Ovary (tissue), 10 donors: ENCODE measurements around the gene POLE3. TPM values are rescaled to one million over a fixed set of nuclear protein-coding genes. Genes with fewer than 3 reads are reported as not detected.
A peak's percentile ranks its signal among the peaks of the same experiment; 100 is the strongest.

Experiments
- DNase-seq, 5 donors: peaks; one replicate each; pipeline ENCODE4 v3.0.0-alpha.2; 2019 to 2020
- H3K27ac ChIP-seq, 2 donors: fragments of 200-600 bp; one replicate each; pipeline versions ENCODE4 v1.5.1 to v1.8.0; 2019 to 2022
- H3K27me3 ChIP-seq: fragments of 200-600 bp; one replicate; pipeline ENCODE4 v1.8.0; 2022
- H3K36me3 ChIP-seq: fragments of 200-600 bp; sonication (generic); one replicate; pipeline ENCODE4 v1.5.1; 2019
- H3K4me1 ChIP-seq: one replicate; pipeline ENCODE4 v1.8.1; 2013; ENCODE audit warnings: mild to moderate bottlenecking, moderate library complexity; ENCODE audit not compliant: insufficient read depth
- H3K4me3 ChIP-seq: fragments of 200-600 bp; sonication (generic); one replicate; pipeline ENCODE4 v1.5.1; 2017
- H3K9me3 ChIP-seq, 2 donors: fragments of 200-600 bp in 1 of 2; sonication (generic) in 1 of 2; one replicate each; pipeline versions ENCODE4 v1.5.1 to v1.8.1; 2013 to 2019; ENCODE audit warnings: mild to moderate bottlenecking in 1 of 2, moderate library complexity in 1 of 2
- CTCF ChIP-seq, 3 donors: fragments of 450-650 bp in 2 of 3; fragments of 200-600 bp in 1 of 3; IDR thresholded peaks; one replicate each; pipeline versions ENCODE4 v1.5.1 to v1.8.0; 2016 to 2022; ENCODE audit warnings: antibody characterized with exemption in 3 of 3, mild to moderate bottlenecking in 1 of 3
- EP300 ChIP-seq: sonication (generic); formaldehyde crosslinking; IDR thresholded peaks from one replicate; pipeline ENCODE4 v1.6.1; 2017; ENCODE audit warnings: antibody characterized with exemption
- POLR2A ChIP-seq: fragments of 450-650 bp; IDR thresholded peaks from one replicate; pipeline ENCODE4 v1.6.1; 2017; ENCODE audit warnings: antibody characterized with exemption, mild to moderate bottlenecking, moderate library complexity
- WGBS, 3 donors: extraction: QIAGEN DNeasy Blood & Tissue Kit in 1 of 3; methylation state at CpG; one replicate each; pipeline versions ENCODE4 v1.1.5 to v1.1.7; 2013 to 2017; 5-methylcytosine and 5-hydroxymethylcytosine counted together
- intact Hi-C, 4 donors: fragments of 100-400 bp; cut with DNase I; formaldehyde crosslinking; loops; one replicate each; pipeline versions ENCODE4 v1.11.0 to v1.15.1; 2022 to 2023
- long read RNA-seq, 3 donors: library from polyadenylated mRNA in 2 of 3; unstranded in 2 of 3; transcript quantifications; one replicate each; pipeline ENCODE4 v2.0.0 and lab custom pipeline, GENCODE V29; 2021 to 2026
- polyA plus RNA-seq, 2 donors: library from polyadenylated mRNA; stranded (reverse); fragments of 200-250 nt in 1 of 2; fragments of 350-450 nt in 1 of 2; fragmentation: Illumina TruSeq in 1 of 2; extraction: RNeasy Lipid Tissue Mini Kit (QIAGEN cat#74804) in 1 of 2; gene quantifications; one replicate each; pipeline ENCODE4 v1.2.3, GENCODE V29; 2013 to 2014
- total RNA-seq, 7 donors: library from RNA; depleted of rRNA in 2 of 7; stranded (reverse); fragments of >200 nt in 2 of 7; fragmentation: NEBNext Ultra II Directional in 3 of 7; extraction: Animal tissue kit (Norgen Biotek cat#: 25700) in 3 of 7; gene quantifications; one replicate each; pipeline versions ENCODE4 v1.1.0 to v1.2.4, GENCODE V29; 2016 to 2023
- donor health status: DM: no; HTN: no; CAD: no; lungs with moderate emphysema.
- donor health status: DM: no; HTN: no; CAD: no.
- donor health status: Bipolar disorder and iron deficiency.
- donor health status: DM: yes; HTN: yes; CAD: no.
- donor health status: DM: no; HTN: no; CAD: no.
- donor health status: DM: yes; HTN: yes; CAD: no.

Gene POLE3
- 10 to 100 TPM; 12.3 to 27.5 (median 24.2) TPM for total RNA-seq
- polyA plus RNA-seq = 10 to 100 TPM; 28.2 to 53.6 TPM
- long read RNA-seq, donor 1, transcript POLE3-203 (3 exons, 455 nt) = minor isoform, 9 of 90 reads
- long read RNA-seq, donor 1, transcript POLE3-201 (4 exons, 2,109 nt) = major isoform, 75 of 90 reads
- long read RNA-seq, donor 1, partial matches to known transcripts = 0 of 90 reads
- long read RNA-seq, donor 1, other reads (novel, unspliced or antisense) = 5 of 90 reads
- long read RNA-seq, donor 2, transcript POLE3-201 (4 exons, 2,109 nt) = major isoform, 46 of 50 reads
- long read RNA-seq, donor 2, partial matches to known transcripts = 0 of 50 reads
- long read RNA-seq, donor 2, other reads (novel, unspliced or antisense) = 0 of 50 reads
- long read RNA-seq, donor 3, transcript POLE3-201 (4 exons, 2,109 nt) = major isoform, 52 of 57 reads
- long read RNA-seq, donor 3, partial matches to known transcripts = 1 of 57 reads
- long read RNA-seq, donor 3, other reads (novel, unspliced or antisense) = 1 of 57 reads

DNA sequence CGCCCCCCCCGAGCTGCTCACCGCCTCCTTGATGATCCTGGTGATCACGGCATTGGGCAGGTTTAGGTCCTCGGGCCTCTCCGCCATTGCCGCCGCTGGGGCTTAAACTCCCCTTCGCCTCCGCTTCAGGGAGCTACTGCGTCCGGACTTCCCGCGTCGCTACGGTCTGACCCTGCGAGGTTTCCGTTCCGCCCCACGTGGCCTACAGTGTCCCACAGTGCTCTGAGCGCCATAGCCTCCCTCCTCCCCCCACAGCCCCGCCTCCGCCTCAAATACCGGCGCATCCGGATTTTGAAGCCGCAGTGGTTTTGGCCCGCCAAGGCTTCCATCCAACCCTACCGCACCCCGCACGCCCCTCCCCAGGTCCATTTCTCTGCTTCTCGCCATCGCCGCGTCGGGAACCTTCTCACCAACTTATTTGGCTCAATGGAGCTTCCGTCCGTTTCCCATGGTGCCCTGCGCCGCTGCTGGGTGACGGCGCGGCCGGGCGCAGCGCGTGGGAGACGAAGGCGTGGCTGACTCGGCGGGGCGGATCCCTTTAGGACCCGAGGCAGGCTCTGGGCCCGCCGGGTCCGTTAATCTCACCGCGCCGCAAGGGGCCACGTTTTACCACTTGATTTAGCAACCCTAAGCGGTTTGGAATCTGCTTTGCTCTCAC, at the start of gene POLE3, which contains the start of gene C9orf43:
TSS of gene POLE3 (minus strand) at position 469 of the 658 bp plus-strand sequence. CDS start at position 87, 382 bp downstream.
TSS of gene C9orf43 (plus strand) at position 541 of the 658 bp plus-strand sequence. CDS start 2,747 bp downstream, outside the sequence.
- WGBS, 3 donors = 0 to 1% (median 0%) methylated on average over 60 to 61 of the region's 61 CpGs
- peak; percentile 76 for TF ChIP-seq POLR2A
- TF ChIP-seq EP300 = no peak
- peak in 1 of 3 donors; percentile 43 for TF ChIP-seq CTCF (IDR thresholded peaks at IDR 0.05)
- Histone ChIP-seq H3K27ac (peak within 1 kb of the TSS; percentile 96 to 98), H3K9me3 (no peaks in the 10 kb centered on the region), H3K27me3 (no peaks in the 10 kb centered on the region), H3K4me1 (peaks cover 3% of the 10 kb centered on the region), H3K4me3 (peak within 1 kb of the TSS; percentile 75), H3K36me3 (no peaks in the 10 kb centered on the region)
- peak; percentile 94 to 98 (median 95) for DNase-seq
- intact Hi-C loops = no loop called here

DNA sequence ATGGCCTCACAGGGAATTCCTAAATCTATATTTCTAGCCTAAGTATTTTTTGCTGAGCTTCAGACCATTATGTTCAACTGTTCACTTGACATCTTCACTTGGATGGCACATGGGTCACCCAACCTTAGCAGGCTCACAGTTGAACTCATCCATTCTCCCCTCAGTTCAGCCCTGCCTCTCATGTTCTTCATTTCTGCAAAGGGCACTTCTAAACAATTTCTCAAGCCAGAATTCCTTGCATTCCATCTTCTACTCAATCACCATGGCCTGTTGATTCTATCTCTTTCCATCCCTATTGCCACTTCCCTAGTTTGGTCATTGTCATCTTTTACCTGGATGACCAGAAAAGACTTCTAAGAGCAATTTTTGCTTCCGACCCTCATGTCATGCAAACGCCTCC, 45.8 kb upstream of the POLE3 start:
- DNase-seq = no peak
- no peaks in the 10 kb centered on the region for H3K9me3 ChIP-seq
- intact Hi-C loops = loop anchor here in 1 of 4 donors (5.0 kb wide), 1 partner anchor 111 kb away; no protein-coding TSS in a partner anchor

GRCh38 chr9:113454914-113455761, 44.7 kb upstream of the POLE3 start:
- intact Hi-C loops = loop anchor here in 1 of 4 donors (5.0 kb wide), 1 partner anchor 112 kb away; no protein-coding TSS in a partner anchor
- DNase-seq = peak; percentile 46 to 69 (median 65)
- 6 to 14% (median 8%) methylated on average over 5 of the region's 5 CpGs for WGBS, 3 donors

More for the DNA sequence above, 45.8 kb upstream of the POLE3 start:
- Histone ChIP-seq H3K27ac (peak overlapping the region in 1 of 2 donors; percentile 90), H3K36me3 (no peaks in the 10 kb centered on the region), H3K27me3 (no peaks in the 10 kb centered on the region), H3K4me3 (no peak overlapping the region), H3K4me1 (peaks cover 13% of the 10 kb centered on the region)
- 89 to 95% (median 93%) methylated on average over 2 of the region's 2 CpGs for WGBS, 3 donors
- TF ChIP-seq CTCF (IDR thresholded peaks at IDR 0.05) (no peak), POLR2A (no peak), EP300 (no peak)

More at GRCh38 chr9:113454914-113455761, 44.7 kb upstream of the POLE3 start:
- no peak overlapping the region for H3K4me3 ChIP-seq
- no peaks in the 10 kb centered on the region for H3K9me3 ChIP-seq
- H3K4me1 ChIP-seq = peaks cover 13% of the 10 kb centered on the region
- TF ChIP-seq EP300 = no peak
- TF ChIP-seq POLR2A = no peak
- TF ChIP-seq CTCF (IDR thresholded peaks at IDR 0.05) = no peak
- no peaks in the 10 kb centered on the region for H3K27me3 ChIP-seq
- H3K36me3 ChIP-seq = no peaks in the 10 kb centered on the region
- peak overlapping the region; percentile 26 to 90 for H3K27ac ChIP-seq
